ENCODE measurements around the gene SULT1C3.
"Not testable (repeated sequence)": the region's sequence is repeated elsewhere in the genome, so short reads cannot be mapped to it uniquely, and the experiment has no call there.

SULT1C3 gene

DNA sequence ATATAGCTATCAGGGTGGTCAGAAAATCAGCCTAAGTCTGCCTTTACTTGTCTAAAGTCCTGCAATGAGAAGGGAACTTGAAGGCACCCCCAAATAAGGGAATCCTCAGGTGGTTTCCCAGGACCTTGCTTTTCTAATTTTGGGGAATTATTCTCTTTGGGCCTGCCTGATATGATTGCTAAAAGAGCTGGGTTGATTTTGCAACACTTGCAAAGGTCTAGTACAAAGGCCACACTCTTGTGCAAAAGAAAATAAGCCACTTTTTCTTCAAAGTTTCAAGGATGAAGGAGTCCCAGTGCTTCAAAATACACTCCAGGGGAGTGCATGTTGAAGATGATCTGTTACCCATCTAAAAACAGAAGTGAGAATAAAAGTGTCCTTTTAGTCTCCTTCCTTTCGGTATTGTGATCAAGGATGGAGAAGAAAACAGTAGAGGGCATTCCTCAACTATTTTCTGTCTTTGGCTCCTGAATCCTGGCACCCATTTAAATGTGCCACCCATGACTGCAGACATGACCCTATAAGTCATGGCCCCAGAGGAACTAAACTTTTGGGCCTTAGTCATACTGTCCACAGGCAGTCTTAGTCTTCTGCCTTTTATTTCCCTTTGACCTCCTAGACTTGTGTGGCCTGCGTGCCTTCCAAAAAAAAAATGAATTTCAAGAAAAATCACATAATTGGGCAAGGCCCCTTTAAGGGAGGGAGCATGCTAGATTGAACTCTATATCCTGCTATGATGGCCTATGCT is 5.1 kb downstream of the SULT1C3 start:
- DNase-seq (ENCODE audit: low read depth) = no peak

- DNase-seq (ENCODE audit: low read depth) = peak; percentile 12
These were observed 13.3 kb downstream of the SULT1C3 start for GRCh38 chr2:108253106-108253505.

DNA sequence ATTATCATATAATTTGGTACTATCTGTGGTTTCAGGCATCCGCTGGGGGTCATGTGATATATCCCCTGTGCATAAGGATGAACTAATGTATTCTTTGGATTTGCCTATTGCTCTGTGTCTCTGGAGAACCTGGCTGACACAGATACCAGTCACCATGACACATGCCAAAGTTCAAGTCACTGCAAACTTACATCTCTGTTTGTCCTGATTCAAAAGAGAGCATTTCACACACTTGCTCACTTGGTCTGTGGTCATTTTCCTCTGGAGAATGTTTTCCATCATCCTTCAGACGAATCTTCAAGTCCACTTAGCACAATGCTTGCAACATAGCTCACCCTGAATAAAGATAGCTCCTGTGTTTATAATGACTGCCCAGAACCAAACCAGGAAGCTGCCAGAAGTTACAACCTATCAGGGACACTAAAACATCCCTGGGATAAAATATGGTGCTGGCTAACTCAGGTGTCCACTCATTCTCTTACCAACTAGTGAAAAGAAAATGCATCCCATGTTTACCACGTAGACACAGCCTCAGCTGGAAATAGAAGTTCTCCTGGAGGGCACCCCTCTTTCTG is 18.1 kb downstream of the SULT1C3 start:
- DNase-seq (ENCODE audit: low read depth) = no peak

- no peak for DNase-seq (ENCODE audit: low read depth)
These were observed 21.0 kb downstream of the SULT1C3 start for GRCh38 chr2:108260773-108261172.

- DNase-seq (ENCODE audit: low read depth) = no peak
These were observed 22.3 kb downstream of the SULT1C3 start for GRCh38 chr2:108262036-108262435.

DNA sequence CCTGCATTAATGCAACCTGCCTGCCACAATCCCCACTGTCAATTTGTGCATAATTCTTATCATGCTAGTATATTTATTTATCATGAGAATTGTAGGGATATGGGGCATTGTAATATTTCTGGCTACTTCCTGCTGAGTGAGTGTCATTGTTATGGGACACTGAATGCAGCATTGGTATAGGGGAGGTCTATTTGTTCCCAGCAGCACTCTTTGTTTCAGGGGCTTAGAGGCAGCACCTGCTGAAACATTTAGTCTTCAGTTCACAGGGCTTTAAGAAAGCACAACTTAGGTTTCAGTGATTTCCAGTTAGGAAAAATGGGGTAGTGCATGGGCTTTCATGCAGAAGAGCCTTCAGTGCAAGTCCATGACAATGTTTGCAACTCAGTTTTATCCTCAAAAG is 23.6 kb downstream of the SULT1C3 start:
- no peak for DNase-seq (ENCODE audit: low read depth)

- no peak for DNase-seq (ENCODE audit: low read depth)
These were observed 26.4 kb downstream of the SULT1C3 start for GRCh38 chr2:108266218-108266617.

DNA sequence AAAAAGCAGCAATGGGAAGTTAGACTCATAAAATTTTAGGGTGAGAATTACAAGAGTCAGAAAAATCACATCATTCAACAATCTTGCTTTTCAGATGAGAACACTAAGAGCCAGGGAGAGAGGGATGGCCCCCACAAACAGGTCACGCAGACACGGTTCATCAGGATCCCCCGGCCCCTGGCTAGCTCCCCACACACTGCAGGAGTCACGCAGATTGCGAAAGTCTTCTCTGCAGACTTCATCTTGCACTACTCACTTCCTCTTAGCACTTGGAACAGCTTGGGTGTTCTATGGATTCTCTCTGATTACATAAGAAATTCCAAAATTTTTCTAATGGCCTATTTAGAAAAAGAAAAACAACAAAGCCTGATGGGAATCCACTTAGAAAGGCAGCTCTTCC is 27.3 kb downstream of the SULT1C3 start:
- DNase-seq (ENCODE audit: low read depth) = peak; percentile 48

GRCh38 chr2:108268001-108268400 is 28.2 kb downstream of the SULT1C3 start:
- DNase-seq (ENCODE audit: low read depth) = peak; percentile 10

DNA sequence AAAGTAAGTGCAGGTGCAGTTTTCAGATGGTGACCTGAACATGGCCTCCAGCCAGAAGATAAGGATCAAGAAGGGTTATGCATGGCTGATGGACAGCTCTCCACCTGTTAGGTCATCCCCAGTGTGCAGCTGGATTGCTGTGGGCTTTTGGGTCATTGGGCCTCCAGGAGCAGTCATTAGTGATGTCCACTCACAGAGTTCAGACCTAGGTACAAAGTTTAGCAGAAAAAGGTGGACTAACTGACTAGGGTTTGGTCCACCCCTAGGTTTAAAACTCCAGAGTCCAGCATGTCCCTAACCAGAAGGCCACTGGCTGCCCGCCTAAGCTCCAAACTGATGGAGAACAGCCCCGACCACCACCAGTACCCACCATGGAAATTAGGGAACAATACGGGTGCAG is 30.6 kb downstream of the SULT1C3 start:
- DNase-seq (ENCODE audit: low read depth) = no peak

DNA sequence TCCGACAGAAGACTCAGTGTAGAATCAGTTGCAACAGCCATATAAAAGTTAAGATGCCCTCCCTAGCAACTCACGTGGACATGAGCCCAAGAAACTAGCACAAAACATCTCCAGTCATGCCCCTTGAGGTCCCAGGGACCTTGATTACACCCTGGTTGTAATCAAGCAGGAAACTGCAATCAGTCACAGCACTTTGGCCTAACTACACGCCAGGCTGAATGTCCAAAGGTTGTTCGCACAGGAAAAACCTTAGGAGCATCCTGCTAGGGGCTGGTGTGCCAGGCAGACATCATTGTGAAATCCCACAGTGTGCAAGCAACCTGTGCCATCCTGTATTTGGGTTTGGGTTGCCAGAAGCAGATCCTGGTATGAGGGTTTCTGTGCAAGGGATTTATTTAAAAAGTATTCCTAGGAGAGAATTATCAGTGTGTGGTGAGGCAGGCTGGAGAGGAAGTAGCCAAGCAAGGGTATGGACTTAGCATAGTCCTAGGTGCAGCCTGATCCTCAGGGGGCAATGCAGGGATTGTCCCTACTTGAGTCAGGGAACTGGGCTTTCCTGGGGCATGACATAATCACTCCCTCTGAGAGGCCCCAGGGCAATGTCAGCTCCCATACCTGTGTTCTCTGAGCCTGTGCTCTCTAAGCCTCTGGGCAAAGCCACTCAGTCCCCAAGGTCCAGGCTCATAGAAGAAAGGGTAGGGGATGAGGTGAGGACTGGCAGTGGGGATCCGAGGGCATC is 31.2 kb downstream of the SULT1C3 start:
- DNase-seq (ENCODE audit: low read depth) = no peak

DNA sequence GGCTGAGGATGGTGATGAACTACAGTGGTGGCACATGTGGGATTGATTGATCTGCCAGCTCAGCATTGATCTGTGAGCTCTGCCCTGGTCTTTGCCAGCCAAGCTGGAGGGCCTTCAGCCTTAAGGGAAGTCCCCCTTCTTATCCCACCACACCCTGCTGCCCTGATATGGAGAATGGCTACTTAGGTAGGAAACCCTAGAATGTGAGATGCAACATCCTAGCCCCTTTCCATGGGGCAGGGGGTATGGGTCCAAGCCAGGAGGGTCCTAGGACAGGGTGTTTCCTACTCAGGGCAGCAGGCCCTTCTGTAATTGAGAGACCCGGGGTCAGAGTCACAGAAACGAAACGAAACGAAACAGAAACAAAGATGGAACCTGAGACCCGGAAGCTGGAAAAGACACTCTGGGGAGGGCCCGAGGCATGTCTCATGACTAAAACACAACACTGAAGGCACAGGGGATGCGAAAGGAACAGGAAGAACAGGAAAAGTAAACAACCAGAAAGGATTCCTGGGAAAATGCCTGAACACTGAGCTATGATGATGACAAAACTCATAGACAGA is 32.0 kb downstream of the SULT1C3 start:
- peak; percentile 16 for DNase-seq (ENCODE audit: low read depth)

- peak; percentile 6 for DNase-seq (ENCODE audit: low read depth)
These were observed 38.9 kb downstream of the SULT1C3 start for GRCh38 chr2:108278631-108279030.

GRCh38 chr2:108279468-108279867 is 39.7 kb downstream of the SULT1C3 start:
- DNase-seq (ENCODE audit: low read depth) = no peak

GRCh38 chr2:108280466-108280865 is 40.7 kb downstream of the SULT1C3 start:
- no peak for DNase-seq (ENCODE audit: low read depth)

DNA sequence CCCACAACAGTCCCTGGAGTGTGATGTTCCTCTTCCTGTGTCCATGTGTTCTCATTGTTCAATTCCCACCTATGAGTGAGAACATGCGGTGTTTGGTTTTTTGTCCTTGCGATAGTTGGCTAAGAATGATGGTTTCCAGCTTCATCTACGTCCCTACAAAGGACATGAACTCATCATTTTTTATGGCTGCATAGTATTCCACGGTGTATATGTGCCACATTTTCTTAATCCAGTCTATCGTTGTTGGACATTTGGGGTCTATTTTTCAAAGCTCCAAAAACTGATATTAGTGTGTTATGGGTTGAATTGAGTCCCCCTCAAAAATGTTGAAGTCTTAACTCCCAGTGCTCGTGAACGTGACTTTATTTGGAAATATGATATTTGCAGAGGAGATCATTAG is 44.8 kb downstream of the SULT1C3 start:
- DNase-seq (ENCODE audit: low read depth) = not testable (repeated sequence)

DNA sequence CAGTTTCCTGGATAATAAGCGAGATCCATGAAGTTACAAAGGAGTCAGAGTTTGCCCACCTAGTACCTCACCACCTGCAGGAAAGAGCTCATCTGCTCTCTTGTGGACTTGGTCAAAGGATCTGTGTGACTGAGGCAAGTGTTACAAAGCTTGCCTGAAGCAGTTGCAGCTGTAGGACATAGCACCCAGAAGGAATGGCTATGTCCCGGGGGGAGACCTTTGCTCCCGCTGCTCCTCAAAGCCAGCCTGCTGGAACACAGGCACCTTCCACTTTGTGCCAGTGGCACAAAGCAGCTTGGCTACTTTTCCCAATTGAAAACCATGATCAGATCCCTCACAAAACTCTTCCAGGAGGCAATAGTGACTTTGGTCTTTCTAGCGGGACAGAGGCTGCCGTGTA is 45.8 kb downstream of the SULT1C3 start:
- no peak for DNase-seq (ENCODE audit: low read depth)

- peak; percentile 3 for DNase-seq (ENCODE audit: low read depth)
These were observed 47.4 kb downstream of the SULT1C3 start for GRCh38 chr2:108287169-108287568.

DNA sequence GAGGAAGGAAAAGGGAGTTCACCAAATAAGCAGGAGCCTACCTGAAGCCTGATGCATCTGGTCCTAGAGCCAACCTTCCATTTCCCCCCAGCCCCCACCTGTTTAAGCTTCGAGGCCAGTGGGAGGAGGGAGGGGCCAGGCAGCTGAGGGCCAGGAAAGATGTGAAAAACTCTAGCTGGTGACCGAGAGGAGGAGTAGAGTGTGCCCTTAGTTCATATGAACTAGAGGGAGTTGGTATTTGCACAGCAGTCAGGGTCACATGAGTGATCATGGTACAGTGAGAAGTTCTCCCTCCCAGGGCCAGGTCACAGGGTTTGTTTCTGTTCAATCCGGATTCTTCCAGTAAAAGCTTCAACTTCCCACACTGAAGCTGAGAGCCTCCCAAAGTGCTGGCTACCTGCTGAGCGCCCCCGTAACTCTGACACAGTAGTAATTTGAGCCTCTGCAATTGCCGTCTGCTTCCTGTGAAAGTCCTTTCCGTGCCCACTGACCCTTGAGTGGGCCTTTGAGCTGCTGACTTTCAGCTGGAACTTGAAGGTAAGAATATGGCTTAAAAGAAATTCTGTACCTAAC is 48.9 kb downstream of the SULT1C3 start, which contains the start of gene SULT1C2:
TSS of gene SULT1C2 (plus strand) at position 362 of the 573 bp plus-strand sequence. CDS start 4,773 bp downstream, outside the sequence.
- DNase-seq (ENCODE audit: low read depth) = no peak

DNA sequence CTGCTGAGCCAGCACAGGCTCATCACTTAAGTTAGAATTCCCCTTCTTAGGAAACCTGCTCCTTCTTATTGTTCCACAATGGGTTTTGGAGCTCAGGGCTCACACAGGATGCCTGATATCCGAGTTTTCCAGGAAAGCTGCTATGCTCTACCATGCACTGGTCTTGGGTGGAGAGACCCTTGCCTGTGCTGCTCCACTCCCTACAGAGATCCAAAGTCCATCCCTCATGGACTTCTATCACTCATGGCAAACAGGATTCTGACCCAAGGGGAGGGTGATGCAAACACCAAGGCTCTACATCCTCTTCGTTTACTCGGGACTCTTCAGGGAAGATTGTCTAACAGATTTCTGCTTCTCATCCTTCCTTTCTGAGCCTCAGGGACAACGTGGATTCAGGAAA is 54.1 kb downstream of the SULT1C3 start:
- no peak for DNase-seq (ENCODE audit: low read depth)

- peak; percentile 12 for DNase-seq (ENCODE audit: low read depth)
These were observed 57.8 kb downstream of the SULT1C3 start for GRCh38 chr2:108297436-108298141.

GRCh38 chr2:108301558-108301957 is 61.8 kb downstream of the SULT1C3 start:
- no peak for DNase-seq (ENCODE audit: low read depth)

Data from amniotic epithelial cell (primary cell).